Endothelial cell of umbilical vein (primary cell): ENCODE measurements around the gene CCDC142. TPM values are rescaled to one million over a fixed set of nuclear protein-coding genes. Genes with fewer than 3 reads are reported as not detected.

Experiments
- BruUV-seq: library from RNA; stranded (reverse); fragments of 400-500 nt; replicated peaks from 2 replicates; lab custom pipeline; 2021; lab: Mats Ljungman, UMichigan
- CTCF ChIA-PET: fragments of 300-600, 350-600 bp; sonication (Branson Sonifier 250); formaldehyde crosslinking; loops from one replicate; lab custom pipeline; 2021; ENCODE audit warnings: antibody characterized with exemption, inconsistent platforms; lab: Charles Lee
- POLR2A ChIA-PET: fragments of 300-600, 350-600 bp; sonication (Branson Sonifier 250); formaldehyde crosslinking; loops from one replicate; lab custom pipeline; 2021; ENCODE audit warnings: antibody characterized with exemption, inconsistent platforms; lab: Charles Lee
- DNase-seq: peaks from one replicate; pipeline ENCODE4 v3.0.0-alpha.2; 2011; ENCODE audit warnings: low read depth, low spot score
- FAIRE-seq: peaks from 2 replicates; lab custom pipeline; 2011; peaks lifted over from hg19 to GRCh38; lab: Jason Lieb, UNC
- H2AFZ ChIP-seq: 2 replicates; pipeline ENCODE4 v1.6.0; 2012; ENCODE audit warnings: low read depth, low read length, control low read depth, inconsistent platforms
- H3K27ac ChIP-seq: 2 replicates; pipeline ENCODE4 v1.5.1; 2011; ENCODE audit warnings: low read depth, mild to moderate bottlenecking, control low read depth, low read length, moderate library complexity; ENCODE audit not compliant: insufficient read depth
- H3K27me3 ChIP-seq, 2 experiments: 2 replicates each; pipeline versions ENCODE4 v1.6.0 to v1.6.1; 2011; ENCODE audit warnings: low read length in 2 of 2, mixed read lengths in 1 of 2; ENCODE audit not compliant: control insufficient read depth in 2 of 2, insufficient read depth in 2 of 2
- H3K36me3 ChIP-seq, 2 experiments: 2 replicates in 1 of 2; 3 replicates in 1 of 2; pipeline ENCODE4 v1.5.1; 2011; ENCODE audit warnings: low read length in 2 of 2, mild to moderate bottlenecking in 1 of 2, moderate library complexity in 1 of 2; ENCODE audit not compliant: control insufficient read depth in 2 of 2, insufficient read depth in 2 of 2; ENCODE audit errors: extremely low read depth in 1 of 2
- H3K4me1 ChIP-seq: 3 replicates; pipeline ENCODE4 v1.5.1; 2011; ENCODE audit warnings: mild to moderate bottlenecking, low read length; ENCODE audit not compliant: control insufficient read depth, insufficient read depth; ENCODE audit errors: extremely low read depth
- H3K4me2 ChIP-seq: 2 replicates; pipeline ENCODE4 v1.6.1; 2011; ENCODE audit warnings: low read length, control low read depth, mixed read lengths; ENCODE audit not compliant: insufficient read depth
- H3K4me3 ChIP-seq, 3 experiments: fragments of 200-600 bp in 1 of 3; sonication (generic), shearing (Covaris generic) in 1 of 3; replicated peaks in 1 of 3; 2 replicates each; pipeline ENCODE4 v1.5.1; 2011 to 2016; ENCODE audit warnings: control low read depth in 3 of 3, low read length in 3 of 3, mild to moderate bottlenecking in 2 of 3, inconsistent platforms in 1 of 3, low read depth in 1 of 3, moderate library complexity in 1 of 3; ENCODE audit not compliant: insufficient read depth in 1 of 3
- H3K79me2 ChIP-seq: 2 replicates; pipeline ENCODE4 v1.6.0; 2012; ENCODE audit warnings: low read length, inconsistent platforms; ENCODE audit not compliant: control insufficient read depth, insufficient read depth
- H3K9ac ChIP-seq: replicated peaks from 2 replicates; pipeline ENCODE3; 2011; ENCODE audit warnings: low read length, control low read depth; ENCODE audit not compliant: insufficient read depth; ENCODE audit errors: extremely low read depth
- H3K9me1 ChIP-seq: replicated peaks from 3 replicates; pipeline ENCODE4 v1.6.0; 2011; ENCODE audit warnings: mild to moderate bottlenecking, low read length; ENCODE audit not compliant: control insufficient read depth, insufficient read depth; ENCODE audit errors: extremely low read depth
- H3K9me3 ChIP-seq: replicated peaks from 2 replicates; pipeline ENCODE4 v1.5.1; 2012; ENCODE audit warnings: low read length, inconsistent platforms; ENCODE audit not compliant: control insufficient read depth, insufficient read depth
- H4K20me1 ChIP-seq: replicated peaks from 2 replicates; pipeline ENCODE3; 2011; ENCODE audit warnings: mild to moderate bottlenecking, low read length; ENCODE audit not compliant: control insufficient read depth, insufficient read depth; ENCODE audit errors: extremely low read depth
- EZH2 ChIP-seq: IDR thresholded peaks from 2 replicates; pipeline ENCODE4 v1.6.1; 2012; ENCODE audit warnings: borderline replicate concordance, low read depth, mild to moderate bottlenecking, moderate library complexity, low read length, inconsistent platforms; ENCODE audit not compliant: severe bottlenecking
- FOS ChIP-seq: IDR thresholded peaks from 2 replicates; pipeline ENCODE4 v1.6.1; 2011; ENCODE audit warnings: mild to moderate bottlenecking, low read length, moderate library complexity, borderline replicate concordance; ENCODE audit not compliant: insufficient read depth
- GATA2 ChIP-seq: IDR thresholded peaks from 2 replicates; pipeline ENCODE4 v1.7.0; 2011; ENCODE audit warnings: low read depth, mild to moderate bottlenecking, moderate library complexity, mixed read lengths, low read length; ENCODE audit not compliant: insufficient read length, insufficient read depth
- JUN ChIP-seq: IDR thresholded peaks from 2 replicates; pipeline ENCODE4 v1.6.1; 2011; ENCODE audit warnings: borderline replicate concordance, low read depth; ENCODE audit not compliant: insufficient read length, insufficient read depth
- MYC ChIP-seq: IDR thresholded peaks from one replicate; pipeline ENCODE4 v1.6.1; 2011; ENCODE audit warnings: mild to moderate bottlenecking, low read depth, low read length
- POLR2A ChIP-seq: IDR thresholded peaks from 2 replicates; pipeline ENCODE4 v1.6.1; 2012; ENCODE audit warnings: low read depth, mild to moderate bottlenecking, control low read depth, low read length
- POLR2AphosphoS5 ChIP-seq: IDR thresholded peaks from 2 replicates; pipeline ENCODE4 v1.6.1; 2012; ENCODE audit warnings: low read depth, mild to moderate bottlenecking, control low read depth, low read length, moderate library complexity; ENCODE audit not compliant: insufficient read depth
- dilution Hi-C: fragments of 300-500 bp; cut with MboI; formaldehyde crosslinking; loops from one replicate; pipeline ENCODE4 v1.15.0; 2019; ENCODE audit warnings: low sequenced_read_pairs; ENCODE audit not compliant: extremely low pct_ligation_motif_present
- intact Hi-C: fragments of 100-400 bp; cut with micrococcal nuclease; formaldehyde crosslinking; loops from one replicate; pipeline ENCODE4 v1.10.0; 2022
- polyA plus RNA-seq, 4 experiments: library from polyadenylated mRNA; depleted of rRNA in 3 of 4; stranded (reverse) in 3 of 4; unstranded in 1 of 4; fragments of >200 nt; gene quantifications; 2 replicates each; pipeline versions ENCODE4 v1.2.1 to v1.2.3, GENCODE V29; 2011 to 2012; ENCODE audit warnings: missing spikeins in 1 of 4
- total RNA-seq: library from RNA; stranded (reverse); gene quantifications from 2 replicates; pipeline ENCODE4 v1.2.3, GENCODE V29; 2021
- TF ChIP-seq, protein P1 (sequence below), 2 donors: IDR thresholded peaks; 1 replicate in 1 of 2; 2 replicates in 1 of 2; pipeline ENCODE4 v1.5.1; 2011; ENCODE audit warnings: low read length in 2 of 2, mild to moderate bottlenecking in 2 of 2, moderate library complexity in 2 of 2, control low read depth in 1 of 2, inconsistent platforms in 1 of 2, low read depth in 1 of 2; ENCODE audit not compliant: insufficient read depth in 1 of 2; ENCODE audit errors: extremely low read depth in 1 of 2
- TF ChIP-seq, protein P2 (sequence below): IDR thresholded peaks from 2 replicates; pipeline ENCODE4 v1.6.1; 2011; ENCODE audit not compliant: insufficient read depth, insufficient read length

CCDC142 gene
- total and polyA plus RNA-seq, 2 donors (not counting 3 experiments of a cell fraction or from before 2014, with no cell fraction given) = 12.8 to 23.8 TPM

DNA sequence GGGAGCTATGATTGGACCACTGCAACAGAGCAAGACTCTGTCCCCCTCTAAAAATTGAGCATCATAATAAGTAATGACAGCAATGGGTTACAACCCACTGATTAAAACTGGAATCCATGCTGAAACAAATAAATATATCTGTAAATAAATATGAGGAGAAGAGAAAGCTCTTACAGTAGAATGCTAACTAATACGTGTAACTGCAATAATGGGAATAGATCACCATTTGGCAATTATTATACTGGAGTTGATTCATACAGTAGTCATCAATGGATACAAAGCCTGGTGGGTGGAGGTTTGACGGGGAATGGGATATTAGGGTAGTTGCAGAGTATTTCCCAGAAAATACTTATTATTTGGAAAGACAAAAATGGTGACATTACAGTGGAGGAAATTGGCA is 34.0 kb downstream of the CCDC142 start:
- dilution Hi-C loops (no loop called here), intact Hi-C loops (no loop called here)
- H3K27ac ChIP-seq = no peak overlapping the region
- H4K20me1 ChIP-seq = no peaks in the 10 kb centered on the region
- peaks cover 13 to 17% of the 10 kb centered on the region in 2 experiments for H3K27me3 ChIP-seq
- no peaks in the 10 kb centered on the region for H3K9me3 ChIP-seq
- FAIRE-seq = no peak
- POLR2A ChIA-PET = no interaction called here
- H3K4me1 ChIP-seq = peaks cover 7% of the 10 kb centered on the region
- no peak overlapping the region for H3K9ac ChIP-seq
- no peaks in the 10 kb centered on the region for H3K79me2 ChIP-seq
- TF ChIP-seq MYC = no peak
- no peak for TF ChIP-seq POLR2AphosphoS5
- no peak overlapping the region for H3K4me3 ChIP-seq
- no peaks in the 10 kb centered on the region for H3K9me1 ChIP-seq
- H2AFZ ChIP-seq = no peak overlapping the region
- no peak overlapping the region for H3K4me2 ChIP-seq
- no peak for DNase-seq
- BruUV-seq = no TSS peak
- CTCF ChIA-PET = interaction anchor here (1.0 kb wide), 1 partner anchor 9 kb away, joined by 3 read pairs; no protein-coding TSS in a partner anchor
- no peaks in the 10 kb centered on the region for H3K36me3 ChIP-seq

DNA sequence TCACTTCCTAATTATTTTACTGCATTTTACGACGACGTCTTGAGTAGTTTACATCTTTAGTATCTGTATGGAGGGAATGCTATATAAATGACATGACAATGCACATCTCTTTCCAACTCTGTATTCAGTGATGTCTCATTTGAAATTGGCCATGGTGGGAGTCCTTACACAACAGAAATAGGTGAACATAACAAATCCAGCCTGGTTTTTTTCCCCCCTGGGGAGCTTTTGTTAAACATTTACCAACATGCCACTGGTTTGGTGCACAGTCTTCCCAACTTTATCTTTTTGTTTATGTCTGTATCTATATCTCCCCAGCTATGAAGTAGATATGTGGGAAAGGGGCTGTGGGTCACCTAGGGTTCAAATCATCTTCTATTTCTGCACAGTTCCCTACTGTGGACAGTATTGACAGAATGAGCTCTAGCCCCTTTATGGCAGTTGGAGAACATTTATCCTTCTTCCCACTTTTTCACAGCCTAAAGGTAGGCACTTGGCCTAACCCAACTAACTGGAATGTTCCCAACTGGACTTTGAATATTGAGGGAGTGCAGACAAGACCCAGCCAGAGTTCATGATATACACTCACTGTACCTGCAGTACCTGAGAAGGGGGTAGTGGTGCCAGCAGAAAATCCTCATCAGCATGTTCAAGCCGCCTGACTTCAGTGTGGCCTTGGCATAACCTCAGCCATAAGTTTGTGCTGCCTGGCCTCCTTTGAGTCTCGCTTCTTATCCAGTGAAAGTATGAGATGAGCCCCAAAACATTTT is 35.4 kb downstream of the CCDC142 start:
- H3K9ac ChIP-seq = no peak overlapping the region
- no peaks in the 10 kb centered on the region for H3K79me2 ChIP-seq
- no peak overlapping the region for H3K4me2 ChIP-seq
- no peaks in the 10 kb centered on the region for H3K36me3 ChIP-seq
- H3K9me3 ChIP-seq = no peaks in the 10 kb centered on the region
- TF ChIP-seq EZH2 (no peak), JUN (no peak), POLR2A (no peak), POLR2AphosphoS5 (no peak), FOS (no peak), GATA2 (no peak), MYC (no peak)
- TF ChIP-seq, protein P1, sequence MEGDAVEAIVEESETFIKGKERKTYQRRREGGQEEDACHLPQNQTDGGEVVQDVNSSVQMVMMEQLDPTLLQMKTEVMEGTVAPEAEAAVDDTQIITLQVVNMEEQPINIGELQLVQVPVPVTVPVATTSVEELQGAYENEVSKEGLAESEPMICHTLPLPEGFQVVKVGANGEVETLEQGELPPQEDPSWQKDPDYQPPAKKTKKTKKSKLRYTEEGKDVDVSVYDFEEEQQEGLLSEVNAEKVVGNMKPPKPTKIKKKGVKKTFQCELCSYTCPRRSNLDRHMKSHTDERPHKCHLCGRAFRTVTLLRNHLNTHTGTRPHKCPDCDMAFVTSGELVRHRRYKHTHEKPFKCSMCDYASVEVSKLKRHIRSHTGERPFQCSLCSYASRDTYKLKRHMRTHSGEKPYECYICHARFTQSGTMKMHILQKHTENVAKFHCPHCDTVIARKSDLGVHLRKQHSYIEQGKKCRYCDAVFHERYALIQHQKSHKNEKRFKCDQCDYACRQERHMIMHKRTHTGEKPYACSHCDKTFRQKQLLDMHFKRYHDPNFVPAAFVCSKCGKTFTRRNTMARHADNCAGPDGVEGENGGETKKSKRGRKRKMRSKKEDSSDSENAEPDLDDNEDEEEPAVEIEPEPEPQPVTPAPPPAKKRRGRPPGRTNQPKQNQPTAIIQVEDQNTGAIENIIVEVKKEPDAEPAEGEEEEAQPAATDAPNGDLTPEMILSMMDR (IDR thresholded peaks at IDR 0.05; ENCODE audit: extremely low read depth in 1 of 2, insufficient read depth in 1 of 2, low read depth in 1 of 2, low read length in 2 of 2) = no peak
- TF ChIP-seq, protein P2, sequence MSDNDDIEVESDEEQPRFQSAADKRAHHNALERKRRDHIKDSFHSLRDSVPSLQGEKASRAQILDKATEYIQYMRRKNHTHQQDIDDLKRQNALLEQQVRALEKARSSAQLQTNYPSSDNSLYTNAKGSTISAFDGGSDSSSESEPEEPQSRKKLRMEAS = no peak
- intact Hi-C loops (no loop called here), dilution Hi-C loops (no loop called here)
- DNase-seq (no peak), FAIRE-seq (no peak)
- no peaks in the 10 kb centered on the region for H4K20me1 ChIP-seq
- H3K9me1 ChIP-seq = no peaks in the 10 kb centered on the region
- H3K27ac ChIP-seq = no peak overlapping the region
- BruUV-seq = no TSS peak
- no peak overlapping the region for H2AFZ ChIP-seq
- POLR2A ChIA-PET = no interaction called here
- CTCF ChIA-PET = no interaction called here
- no peak overlapping the region for H3K4me3 ChIP-seq
- peaks cover 12 to 19% of the 10 kb centered on the region in 2 experiments for H3K27me3 ChIP-seq
- peaks cover 7% of the 10 kb centered on the region for H3K4me1 ChIP-seq
